Nucleus accumbens (tissue), 56 donors: ENCODE data around the gene MED20.
A peak's percentile ranks its signal among the peaks of the same experiment; 100 is the strongest.

Experiments
- DNase-seq, 56 donors: peaks; one replicate each; lab custom pipeline; 2025; lab: John Stamatoyannopoulos, UW

The MED20 gene

DNA sequence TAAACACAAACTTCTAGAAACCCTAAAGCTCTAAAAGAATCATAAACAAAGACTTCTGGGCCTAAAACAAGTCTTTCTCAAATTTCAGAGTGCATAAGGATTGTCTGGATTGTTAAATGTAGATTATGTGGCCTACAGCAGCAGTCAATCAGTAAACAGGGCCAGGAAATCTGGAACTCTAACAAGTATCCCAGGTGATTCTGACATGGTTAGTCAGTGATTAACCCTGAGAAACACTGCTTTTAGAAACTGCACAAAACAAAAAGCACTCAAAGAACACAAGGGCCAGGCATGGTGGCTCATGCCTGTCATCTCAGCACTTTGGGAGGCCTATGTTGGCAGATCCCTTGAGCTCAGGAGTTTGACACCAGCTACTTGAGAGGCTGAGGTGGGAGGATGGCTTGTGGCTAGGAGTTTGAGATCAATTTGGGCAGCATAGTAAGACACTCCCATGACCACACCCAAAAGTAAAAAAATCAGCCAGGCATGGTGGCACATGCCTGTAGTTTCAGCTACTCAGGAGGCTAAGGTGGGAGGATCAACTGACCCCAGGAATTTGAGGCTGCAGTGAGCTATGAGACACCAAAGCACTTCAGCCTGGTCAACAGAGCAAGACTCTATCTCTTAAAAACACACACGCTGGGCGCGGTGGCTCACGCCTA, 5.9 kb downstream of the MED20 start:
- no peak for DNase-seq

- no peak for DNase-seq
These were observed 6.6 kb downstream of the MED20 start for GRCh38 chr6:41914343-41914742.

DNA sequence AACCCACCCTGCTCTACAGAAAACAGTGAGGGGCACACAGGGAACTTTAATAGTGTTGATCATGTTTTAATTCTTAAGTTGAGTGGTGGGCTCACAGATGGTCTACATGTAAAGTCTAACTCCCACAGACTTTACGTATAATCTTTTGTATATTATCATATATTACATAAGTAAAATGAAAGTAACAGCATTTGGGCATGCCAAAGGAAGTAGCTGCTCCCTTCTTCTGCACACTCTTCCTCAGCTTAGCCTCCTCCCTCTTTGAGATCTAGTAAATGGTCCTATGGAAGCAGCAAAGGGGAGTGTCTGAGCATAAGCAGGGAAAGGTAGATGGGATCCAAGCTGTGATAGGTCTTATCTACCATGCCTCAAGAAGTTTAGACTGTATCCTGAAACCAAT, 11.2 kb downstream of the MED20 start:
- DNase-seq, result no peak

DNA sequence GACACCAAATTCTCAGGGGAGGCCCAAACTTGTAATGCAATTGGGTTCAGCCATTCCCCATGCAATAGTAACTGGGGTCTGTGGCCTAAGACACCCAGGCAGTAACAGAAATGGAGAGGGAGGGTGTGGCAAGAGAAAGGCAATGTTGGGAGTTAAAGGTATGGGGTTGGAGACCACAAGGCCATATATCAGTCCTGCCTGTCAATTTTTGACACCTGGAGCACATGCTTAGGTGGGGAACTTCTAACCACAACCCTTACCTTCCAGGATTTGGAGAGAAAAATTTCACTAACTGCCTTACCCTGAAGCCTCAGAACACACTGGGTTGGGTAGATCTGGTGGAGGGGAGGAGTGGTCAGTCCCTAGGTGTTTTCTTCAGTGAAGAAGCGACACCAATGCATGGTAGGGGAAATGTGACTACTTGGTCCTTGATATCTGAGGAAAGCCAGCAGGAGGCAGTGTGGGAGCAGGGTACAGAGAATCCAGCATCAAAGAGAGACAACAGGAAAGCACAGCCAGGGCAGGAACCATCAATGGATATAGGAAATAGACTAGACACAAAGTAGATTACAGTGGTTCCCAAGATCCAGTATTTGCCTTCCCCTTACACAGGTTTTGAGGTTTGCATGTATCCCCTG, 18.9 kb downstream of the MED20 start:
- DNase-seq, result no peak

DNA sequence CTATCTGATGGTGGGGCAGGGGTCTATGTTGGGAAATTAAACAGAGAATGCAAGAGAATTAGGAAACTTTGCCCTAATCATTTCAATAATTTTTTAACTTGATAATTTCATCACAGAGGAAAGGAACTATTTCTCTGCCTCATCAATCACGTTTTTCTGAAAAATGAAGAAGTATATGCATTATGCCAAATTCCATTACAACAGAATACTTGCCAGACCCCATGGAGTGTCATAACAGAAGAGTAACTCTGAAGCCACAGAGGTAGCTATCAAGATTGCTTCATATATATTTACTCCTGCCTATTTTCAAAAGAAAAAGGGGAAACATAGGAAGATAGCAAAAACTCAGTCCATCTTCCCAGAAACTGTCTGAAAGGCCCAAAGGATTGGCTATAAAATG, 20.1 kb downstream of the MED20 start:
- no peak for DNase-seq

- DNase-seq, result no peak
These were observed 24.7 kb downstream of the MED20 start for GRCh38 chr6:41896281-41896680.

DNA sequence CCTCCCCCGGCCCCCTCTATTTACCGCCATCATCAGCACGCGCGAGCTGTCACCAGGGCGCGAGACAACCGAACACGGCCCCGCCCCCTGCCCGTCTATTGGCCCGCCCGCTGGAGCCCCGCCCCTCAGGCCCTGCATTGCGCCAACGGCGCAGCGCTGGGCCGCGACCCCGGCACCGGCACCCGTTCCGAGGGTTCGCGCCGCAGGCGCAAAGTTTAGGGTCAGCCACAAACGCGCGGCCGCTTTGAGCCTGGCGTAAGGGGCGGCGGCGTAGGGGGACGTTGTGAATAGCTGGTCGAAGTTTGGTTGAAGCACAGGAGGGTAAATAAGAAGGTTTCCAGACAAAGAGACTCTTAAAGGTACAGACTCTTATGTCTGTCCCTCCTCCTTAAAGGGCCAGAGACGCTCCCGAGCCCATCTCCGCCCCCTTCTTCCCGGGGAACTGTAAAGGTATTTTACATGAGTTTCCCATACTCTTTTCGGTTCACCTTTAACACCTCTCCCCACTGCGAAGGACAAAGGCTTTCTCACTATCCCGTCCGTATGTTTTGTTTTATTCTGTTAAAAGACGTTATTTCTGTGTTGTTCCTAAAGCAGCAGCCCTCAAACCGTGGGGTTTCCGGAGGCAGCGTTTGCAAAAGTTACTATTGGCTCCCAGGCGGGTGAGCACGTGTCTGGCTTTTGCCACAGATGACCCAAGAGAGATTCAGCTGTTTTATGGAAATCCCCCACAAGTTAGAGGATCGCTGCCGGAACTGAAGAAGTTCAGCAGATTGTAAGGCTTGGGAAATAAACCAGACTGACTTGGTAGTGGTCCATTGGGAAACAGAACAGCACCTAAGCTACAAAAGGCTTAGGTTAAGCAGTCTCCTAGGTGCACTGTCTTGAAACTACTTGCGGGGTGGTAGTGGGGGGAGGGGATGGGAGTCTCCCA, 25.4 kb downstream of the MED20 start, which contains the start of gene USP49:
TSS of gene USP49 (minus strand) at position 76 of the 934 bp plus-strand sequence. CDS start 88,392 bp downstream, outside the sequence.
- peak in 55 of 56 donors; percentile 47 to 93 (median 85) for DNase-seq

DNA sequence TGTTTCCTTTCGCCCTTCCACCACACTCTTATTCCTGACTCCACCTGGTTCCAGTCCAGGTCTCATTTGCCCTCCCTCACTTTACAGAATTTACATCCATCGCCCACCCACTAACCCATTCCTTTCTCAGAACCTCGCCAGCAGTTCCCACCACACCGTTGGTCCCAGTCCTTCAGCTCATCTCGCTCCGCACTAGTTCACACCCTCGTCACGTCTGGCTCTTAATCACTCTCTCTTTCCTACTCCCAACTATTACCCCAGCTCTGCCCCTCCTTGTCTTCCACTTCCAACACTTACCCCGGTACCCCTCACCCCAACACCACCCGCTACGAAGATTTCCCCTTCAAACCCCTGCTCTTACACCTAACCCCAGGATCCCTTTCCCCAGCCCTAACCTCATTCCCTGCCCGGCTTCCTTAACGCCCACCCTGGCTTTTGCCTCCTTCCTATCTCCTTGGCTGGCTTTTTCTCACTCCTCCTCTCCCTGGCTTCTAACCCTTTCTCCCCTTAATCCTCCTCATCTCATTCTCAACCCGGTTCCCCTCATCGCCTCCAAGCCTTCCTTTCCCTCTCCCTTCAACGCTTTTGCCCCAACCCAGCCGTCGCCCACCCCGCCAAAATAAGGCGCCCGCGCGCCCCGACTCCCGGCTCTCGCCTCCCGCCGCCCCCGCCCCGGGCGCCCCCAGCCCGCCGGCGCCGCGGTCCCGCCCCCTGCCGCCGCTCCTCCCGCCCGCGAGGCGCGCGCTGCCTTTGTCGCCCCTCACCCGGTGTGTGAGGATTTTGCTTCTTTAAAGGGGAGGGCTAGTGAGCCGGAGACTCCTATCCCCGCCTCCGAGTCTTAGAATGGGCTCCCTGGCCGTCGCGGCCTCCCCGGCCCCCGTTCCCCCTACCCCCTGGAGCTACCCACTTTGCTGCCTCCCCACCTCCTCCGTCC, 26.3 kb downstream of the MED20 start:
- peak in 14 of 56 donors; percentile 3 to 88 (median 34) for DNase-seq

DNA sequence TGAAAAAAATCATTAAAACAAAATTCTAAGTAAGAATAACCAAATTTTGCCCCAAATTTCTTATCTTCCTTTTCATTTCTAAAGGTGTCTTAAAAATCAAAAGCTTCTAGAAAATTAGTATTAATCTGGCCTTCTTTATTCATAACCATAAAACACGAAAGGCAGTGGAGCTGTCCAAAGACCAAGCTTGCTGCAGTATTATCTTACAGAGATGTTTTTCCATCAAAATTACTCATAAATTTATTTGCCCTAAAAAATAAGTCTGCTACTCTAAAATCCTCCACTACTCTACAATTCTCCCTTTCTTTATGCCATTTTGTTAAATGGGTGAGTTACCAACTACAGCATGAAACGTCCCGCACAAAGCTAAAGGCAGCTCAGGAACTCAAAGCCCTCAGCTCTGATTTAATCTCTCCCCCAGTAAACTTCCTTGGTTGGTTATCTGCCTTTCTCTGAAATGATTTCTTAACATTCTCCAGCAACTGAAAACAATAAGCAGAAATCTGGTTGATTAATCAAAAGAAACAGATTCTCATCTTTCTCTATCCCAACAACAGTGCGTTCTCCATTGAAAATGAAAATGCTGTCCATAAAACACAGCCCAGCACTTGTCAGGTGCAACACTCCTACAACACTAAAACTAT, 27.9 kb downstream of the MED20 start:
- no peak for DNase-seq

GRCh38 chr6:41887331-41887751, 33.6 kb downstream of the MED20 start:
- no peak for DNase-seq

DNA sequence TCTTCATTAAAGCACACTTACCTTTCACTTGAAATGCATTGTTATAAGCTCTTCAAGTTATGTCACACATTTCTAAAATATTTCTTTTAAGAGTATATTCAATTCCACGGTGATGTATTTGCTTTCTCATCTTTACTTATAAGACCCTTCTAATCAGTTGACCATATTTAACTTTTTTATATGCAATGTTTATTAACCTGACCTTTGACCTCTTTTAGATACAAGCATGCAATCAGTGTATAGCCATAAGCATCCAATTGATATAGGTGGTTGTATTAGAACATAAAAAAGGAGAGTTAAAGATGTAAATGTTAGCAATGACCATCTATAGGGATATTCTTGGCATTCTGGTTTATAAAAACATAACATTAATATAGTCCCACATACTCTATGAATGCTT, 35.0 kb downstream of the MED20 start:
- no peak for DNase-seq

DNA sequence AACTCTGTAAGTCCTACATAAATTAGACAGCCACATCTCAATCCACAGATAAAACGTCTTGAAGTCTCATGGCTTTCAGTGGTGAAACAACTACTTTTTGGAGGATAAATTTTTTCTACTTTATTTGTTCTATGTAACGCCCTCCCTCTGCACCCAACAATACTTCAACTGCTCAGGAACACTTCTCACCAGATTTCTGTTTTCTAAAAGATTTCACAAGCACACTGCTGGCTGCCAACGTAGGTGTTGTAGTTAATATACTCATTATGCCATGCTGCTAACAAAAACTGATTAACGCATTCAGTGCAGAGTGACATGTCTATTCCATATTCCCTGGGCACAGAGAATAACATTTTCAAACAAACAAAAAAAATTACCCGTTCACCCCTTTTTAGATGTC, 36.0 kb downstream of the MED20 start:
- DNase-seq, result no peak

DNA sequence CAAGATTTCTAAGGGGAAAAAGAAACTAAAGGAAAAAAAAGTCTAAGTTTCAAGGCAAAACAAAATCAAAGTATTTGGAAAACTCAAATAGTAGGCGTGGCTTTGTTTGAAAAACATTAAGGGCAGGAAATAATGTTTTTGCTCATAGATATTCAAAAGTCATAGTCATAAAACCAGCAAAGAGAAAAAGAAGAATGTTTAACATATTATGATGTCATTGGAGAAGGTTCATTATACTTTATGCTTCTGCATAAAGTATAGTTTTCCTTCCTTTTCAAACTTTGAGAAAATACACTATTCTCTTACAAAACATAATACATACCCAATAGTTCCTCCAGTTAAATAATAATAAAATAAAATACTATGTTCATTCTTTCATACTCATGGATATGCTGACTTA, 39.4 kb downstream of the MED20 start:
- DNase-seq, result no peak

DNA sequence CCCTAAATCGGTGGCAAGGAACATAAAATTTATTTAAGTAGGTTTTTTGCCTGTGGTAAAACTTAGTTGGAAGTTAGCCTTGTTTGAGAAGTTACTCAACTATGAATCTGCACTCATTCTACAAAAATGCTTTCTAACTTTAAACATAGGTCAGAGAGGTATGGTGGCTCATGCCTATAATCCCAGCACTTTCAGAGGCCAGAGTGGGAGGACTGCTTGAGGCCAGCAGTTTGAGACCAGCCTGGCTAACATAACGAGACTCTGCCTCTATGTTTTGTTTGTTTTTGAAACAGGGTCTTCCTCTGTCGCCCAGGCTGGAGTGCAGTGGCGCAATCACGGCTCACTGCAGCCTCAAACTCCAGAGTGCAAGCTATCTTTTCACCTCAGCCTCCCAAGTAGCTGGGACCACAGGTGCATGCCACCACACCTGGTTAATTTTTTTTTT, 42.0 kb downstream of the MED20 start:
- no peak for DNase-seq

GRCh38 chr6:41878246-41878645, 42.7 kb downstream of the MED20 start:
- DNase-seq, result no peak

DNA sequence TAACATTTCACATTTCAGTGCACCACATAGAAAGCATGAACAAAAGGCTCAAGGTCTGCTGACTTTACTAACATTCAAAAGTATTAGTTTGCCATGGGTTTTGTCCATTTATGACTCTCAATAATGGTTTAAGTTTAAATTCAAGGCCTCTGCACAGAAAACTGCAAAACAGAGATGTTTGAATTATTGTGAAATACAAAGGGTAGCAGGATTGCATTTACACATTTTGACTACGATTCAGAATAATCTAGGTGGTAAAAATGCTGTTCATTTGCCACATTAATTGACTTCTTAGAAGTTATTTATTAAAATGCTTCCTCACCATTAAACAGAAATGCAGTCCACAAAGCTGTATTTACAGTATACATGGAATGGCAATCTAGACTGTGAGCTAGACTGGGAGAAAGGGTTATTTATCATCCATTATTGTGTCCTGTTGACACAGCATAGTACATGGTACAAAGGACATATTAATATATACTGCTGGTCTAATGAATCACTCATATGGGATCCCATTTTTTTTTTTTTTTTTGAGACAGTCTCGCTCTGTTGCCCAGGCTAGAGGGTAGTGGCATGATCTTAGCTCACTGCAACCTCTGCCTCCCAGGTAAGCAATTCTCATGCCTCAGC, 43.8 kb downstream of the MED20 start:
- DNase-seq, result no peak

DNA sequence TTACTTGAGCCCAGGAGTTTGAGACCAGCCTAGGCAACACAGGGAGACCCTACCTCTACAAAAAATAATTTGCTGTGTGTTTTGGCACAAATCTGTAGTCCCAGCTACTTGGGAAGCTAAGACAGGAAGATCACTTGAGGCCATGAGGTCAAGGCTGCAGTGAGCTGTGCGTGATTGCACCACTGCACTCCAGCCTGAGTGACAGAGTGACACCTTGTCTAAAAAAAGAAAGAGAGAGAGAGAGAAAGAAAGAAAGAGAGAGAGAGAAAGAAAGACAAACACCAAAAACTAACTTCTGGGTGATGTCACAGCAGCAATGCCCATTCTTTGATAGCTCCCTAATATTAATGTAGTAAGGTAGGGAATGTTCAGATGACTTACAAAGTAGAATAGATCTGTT, 46.2 kb downstream of the MED20 start:
- DNase-seq, result no peak

GRCh38 chr6:41872147-41872546, 48.8 kb downstream of the MED20 start:
- DNase-seq, result no peak

GRCh38 chr6:41871691-41872090, 49.2 kb downstream of the MED20 start:
- no peak for DNase-seq
